HCT116 (cell line): Measurements from ENCODE around the gene ZNF213. TPM values are rescaled to one million over a fixed set of nuclear protein-coding genes. Genes with fewer than 3 reads are reported as not detected.

Experiments used
- ATAC-seq: fragments of 200-7000 bp; cut with Tn5 transposase; 2 replicates; pipeline ENCODE4 v1.9.1; 2020; ENCODE audit warnings: mild to moderate bottlenecking, moderate library complexity
- BruUV-seq: library from RNA; stranded (reverse); fragments of 400-500 nt; replicated peaks from 2 replicates; lab custom pipeline; 2021; lab: Mats Ljungman, UMichigan
- CTCF ChIA-PET: fragments of 300-600 bp; sonication (Branson Sonifier 250); formaldehyde crosslinking; loops from one replicate; lab custom pipeline; 2021; ENCODE audit warnings: antibody characterized with exemption; lab: Charles Lee
- POLR2A ChIA-PET: fragments of 300-600, 350-600 bp; sonication (Branson Sonifier 250); formaldehyde crosslinking; loops from one replicate; lab custom pipeline; 2021; ENCODE audit warnings: antibody characterized with exemption; lab: Charles Lee
- RAD21 ChIA-PET, 2 experiments: fragments of 300-600 bp; sonication (Branson Sonifier 250); formaldehyde crosslinking; loops; one replicate each; lab custom pipeline; 2023; ENCODE audit warnings: low total read pairs in 2 of 2; ENCODE audit not compliant: uncharacterized antibody in 2 of 2, unreplicated experiment in 2 of 2, low non-redundant PET in 1 of 2; lab: Charles Lee
- DNase-seq: peaks from one replicate; pipeline ENCODE4 v3.0.0-alpha.2; 2010; ENCODE audit warnings: low read depth, low spot score
- H2AFZ ChIP-seq: fragments of 200-600 bp; shearing (Covaris generic), sonication (generic); 2 replicates; pipeline ENCODE4 v1.6.1; 2017; ENCODE audit warnings: low read depth, mixed run types, mixed read lengths, antibody characterized with exemption, low read length; ENCODE audit not compliant: poor library complexity, severe bottlenecking
- H3K27ac ChIP-seq: 2 replicates; pipeline ENCODE4 v1.5.1; 2012; ENCODE audit warnings: low read depth, low read length
- H3K27me3 ChIP-seq: fragments of 200-600 bp; sonication (generic); 2 replicates; pipeline ENCODE4 v1.6.1; 2016; ENCODE audit warnings: mixed run types, low read length, mixed read lengths; ENCODE audit not compliant: insufficient read depth
- H3K36me3 ChIP-seq, 2 experiments: fragments of 200-500 bp in 1 of 2; fragments of 200-600 bp in 1 of 2; sonication (Bioruptor generic) in 1 of 2; sonication (generic) in 1 of 2; 2 replicates each; pipeline versions ENCODE4 v1.5.1 to v1.6.1; 2014 to 2016; ENCODE audit warnings: low read length in 2 of 2, inconsistent platforms in 1 of 2, mixed read lengths in 1 of 2, mixed run types in 1 of 2; ENCODE audit not compliant: insufficient read depth in 2 of 2, control insufficient read depth in 1 of 2
- H3K4me1 ChIP-seq, 2 experiments: fragments of 200-600 bp in 1 of 2; sonication (generic) in 1 of 2; 2 replicates each; pipeline versions ENCODE4 v1.5.1 to v1.6.1; 2012 to 2017; ENCODE audit warnings: low read length in 2 of 2, inconsistent platforms in 1 of 2, mild to moderate bottlenecking in 1 of 2, mixed read lengths in 1 of 2, mixed run types in 1 of 2, moderate library complexity in 1 of 2; ENCODE audit not compliant: insufficient read depth in 2 of 2, control insufficient read depth in 1 of 2
- H3K4me2 ChIP-seq: fragments of 200-600 bp; sonication (generic); 2 replicates; pipeline ENCODE4 v1.6.1; 2017; ENCODE audit warnings: mixed run types, low read length, mixed read lengths
- H3K4me3 ChIP-seq, 2 experiments: fragments of 200-600 bp in 1 of 2; sonication (generic) in 1 of 2; replicated peaks in 1 of 2; 2 replicates each; pipeline ENCODE4 v1.5.1; 2011 to 2016; ENCODE audit warnings: low read length in 2 of 2, control low read depth in 1 of 2, low read depth in 1 of 2, mild to moderate bottlenecking in 1 of 2, mixed read lengths in 1 of 2, mixed run types in 1 of 2
- H3K79me2 ChIP-seq: fragments of 200-600 bp; sonication (generic); 2 replicates; pipeline ENCODE4 v1.6.1; 2017; ENCODE audit warnings: mild to moderate bottlenecking, mixed run types, low read length, moderate library complexity, mixed read lengths; ENCODE audit not compliant: insufficient read depth
- H3K9ac ChIP-seq: fragments of 200-600 bp; sonication (generic); 2 replicates; pipeline ENCODE4 v1.6.1; 2016; ENCODE audit warnings: low read length, mixed read lengths
- H3K9me2 ChIP-seq: fragments of 200-600 bp; sonication (generic), shearing (Covaris generic); 2 replicates; pipeline ENCODE4 v1.6.1; 2017; ENCODE audit warnings: mixed run types, mild to moderate bottlenecking, moderate library complexity; ENCODE audit not compliant: insufficient read depth
- H3K9me3 ChIP-seq, 2 experiments: fragments of 200-500 bp in 1 of 2; fragments of 200-600 bp in 1 of 2; sonication (Bioruptor generic) in 1 of 2; sonication (generic) in 1 of 2; 2 replicates each; pipeline ENCODE4 v1.6.1; 2014 to 2017; ENCODE audit warnings: low read length in 2 of 2, mixed read lengths in 2 of 2, inconsistent platforms in 1 of 2, low read depth in 1 of 2, mild to moderate bottlenecking in 1 of 2, mixed run types in 1 of 2, moderate library complexity in 1 of 2; ENCODE audit not compliant: control insufficient read depth in 1 of 2, insufficient read depth in 1 of 2
- H4K20me1 ChIP-seq: fragments of 200-600 bp; sonication (generic), shearing (Covaris generic); 2 replicates; pipeline ENCODE4 v1.6.1; 2017; ENCODE audit warnings: mixed run types, mild to moderate bottlenecking, moderate library complexity; ENCODE audit not compliant: insufficient read depth
- ATF3 ChIP-seq: IDR thresholded peaks from 2 replicates; pipeline ENCODE4 v1.6.1; 2012
- CEBPB ChIP-seq: IDR thresholded peaks from 2 replicates; pipeline ENCODE4 v1.6.1; 2012; ENCODE audit warnings: low read depth
- CTCF ChIP-seq, 3 experiments: fragments of 200-600 bp in 1 of 3; sonication (generic) in 1 of 3; IDR thresholded peaks in 2 of 3; conservative IDR thresholded peaks in 1 of 3; 2 replicates each; pipeline ENCODE4 v1.5.1; 2012 to 2017; ENCODE audit warnings: low read depth in 2 of 3, low read length in 2 of 3, antibody characterized with exemption in 1 of 3, borderline replicate concordance in 1 of 3, control low read depth in 1 of 3, mild to moderate bottlenecking in 1 of 3, mixed read lengths in 1 of 3, mixed run types in 1 of 3, moderate library complexity in 1 of 3; ENCODE audit not compliant: insufficient read depth in 1 of 3
- EZH2phosphoT487 ChIP-seq: fragments of 200-600 bp; IDR thresholded peaks from 2 replicates; pipeline ENCODE4 v1.6.1; 2018; ENCODE audit warnings: antibody characterized with exemption, borderline replicate concordance
- FOSL1 ChIP-seq: IDR thresholded peaks from 2 replicates; pipeline ENCODE4 v1.6.1; 2012; ENCODE audit warnings: low read depth
- intact Hi-C: fragments of 100-400 bp; cut with micrococcal nuclease; formaldehyde crosslinking; loops from 2 replicates; pipeline ENCODE4 v1.10.0; 2022
- total RNA-seq: library from RNA; stranded (reverse); gene quantifications from one replicate; pipeline ENCODE4 v1.2.1, GENCODE V29; 2021; ENCODE audit not compliant: unreplicated experiment
- TF ChIP-seq, protein P1 (sequence below): IDR thresholded peaks from 2 replicates; pipeline ENCODE4 v1.6.1; 2012; ENCODE audit warnings: low read depth

ZNF213 gene
- total RNA-seq, 1 experiment from 2014 or later, result 11.0 TPM

DNA sequence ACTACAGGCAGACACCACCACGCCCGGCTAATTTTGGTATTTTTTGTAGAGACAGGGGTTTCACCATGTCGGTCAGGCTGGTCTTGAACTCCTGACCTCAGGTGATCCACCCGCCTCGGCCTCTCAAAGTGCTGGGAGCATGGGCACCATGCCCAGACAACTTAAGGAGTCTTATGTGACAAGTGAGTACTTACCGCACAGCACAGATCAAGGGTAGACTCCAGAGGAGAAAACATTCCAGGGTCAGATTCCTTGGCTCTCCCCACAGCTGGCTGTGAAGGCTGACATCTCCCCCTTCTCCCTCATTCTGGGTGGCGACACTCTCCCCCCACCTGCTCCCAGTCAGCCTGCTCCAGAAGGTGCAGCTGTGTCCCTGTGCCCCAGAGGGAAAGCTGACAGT lies 46.4 kb upstream of the ZNF213 start (continued):
- TF ChIP-seq FOSL1, result no peak
- no peak for TF ChIP-seq EZH2phosphoT487

- Histone ChIP-seq H3K27me3 (no peaks in the 10 kb centered on the region), H3K9ac (no peak overlapping the region), H3K4me2 (no peak overlapping the region), H3K4me3 (no peak overlapping the region), H3K79me2 (no peaks in the 10 kb centered on the region), H3K4me1 (no peaks in the 10 kb centered on the region), H2AFZ (no peak overlapping the region), H3K36me3 (no peaks in the 10 kb centered on the region)
- ATAC-seq, result no peak
- RAD21 ChIA-PET, result no interaction called here
- POLR2A ChIA-PET, result no interaction called here
- no TSS peak for BruUV-seq
- TF ChIP-seq CEBPB, result no peak
- TF ChIP-seq, all 23 proteins: peak for 0
- CTCF ChIA-PET, result no interaction called here
- no peak for DNase-seq
- Histone ChIP-seq H3K27ac (no peak overlapping the region), H3K9me3 (no peaks in the 10 kb centered on the region), H4K20me1 (no peaks in the 10 kb centered on the region), H3K9me2 (no peaks in the 10 kb centered on the region)
- intact Hi-C loops, result no loop called here
These were observed 45.7 kb upstream of the ZNF213 start for GRCh38 chr16:3088925-3089716.

DNA sequence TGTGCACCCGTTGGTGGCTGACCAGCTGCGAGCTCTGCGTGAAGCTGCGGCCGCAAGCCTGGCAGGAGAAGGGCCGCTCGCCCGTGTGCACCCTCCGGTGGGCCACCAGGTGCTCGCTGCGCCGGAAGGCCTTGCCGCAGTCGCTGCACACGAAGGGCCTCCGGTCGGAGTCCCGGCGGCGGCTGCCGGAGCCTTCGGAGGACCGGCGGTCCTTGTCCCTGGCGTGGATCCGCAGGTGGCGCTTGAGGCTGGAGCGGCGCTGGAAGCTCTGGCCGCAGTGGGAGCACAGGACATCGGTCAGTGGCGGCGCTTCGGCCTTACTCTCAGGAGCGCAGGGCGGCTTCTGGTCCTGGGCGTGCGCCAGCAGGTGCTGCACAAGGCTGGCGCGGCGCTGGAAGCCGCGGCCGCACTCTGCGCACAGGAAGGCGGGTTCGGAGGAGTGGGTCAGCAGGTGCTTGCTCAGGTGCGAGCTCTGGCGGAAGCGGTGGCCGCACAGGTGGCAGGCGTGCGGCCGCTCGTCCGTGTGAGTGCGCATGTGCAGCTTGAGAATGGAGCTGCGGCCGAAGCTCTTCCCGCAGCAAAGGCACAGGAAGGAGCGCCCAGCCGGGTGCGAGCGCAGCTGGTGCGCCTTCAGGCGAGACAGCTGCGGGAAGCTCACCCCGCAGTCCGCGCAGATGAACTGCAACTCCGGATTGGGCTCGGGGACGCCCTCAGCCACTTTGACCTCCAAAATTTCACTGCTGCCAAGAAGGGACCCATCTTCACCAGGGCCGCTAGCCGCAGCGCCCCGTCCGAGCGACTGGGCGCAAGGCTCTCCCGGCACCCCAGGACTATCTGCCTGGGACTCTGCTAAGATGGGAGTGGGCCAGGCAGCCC lies 44.9 kb upstream of the ZNF213 start:
- H3K9me2 ChIP-seq, result no peaks in the 10 kb centered on the region
- TF ChIP-seq FOSL1 (no peak), CTCF (IDR thresholded peaks at IDR 0.05 in 2 of 3, conservative IDR thresholded peaks at IDR 0.05 in 1 of 3; ENCODE audit: borderline replicate concordance in 1 of 3, insufficient read depth in 1 of 3, low read depth in 2 of 3, low read length in 2 of 3) (no peak), ATF3 (no peak)
- TF ChIP-seq, protein P1, sequence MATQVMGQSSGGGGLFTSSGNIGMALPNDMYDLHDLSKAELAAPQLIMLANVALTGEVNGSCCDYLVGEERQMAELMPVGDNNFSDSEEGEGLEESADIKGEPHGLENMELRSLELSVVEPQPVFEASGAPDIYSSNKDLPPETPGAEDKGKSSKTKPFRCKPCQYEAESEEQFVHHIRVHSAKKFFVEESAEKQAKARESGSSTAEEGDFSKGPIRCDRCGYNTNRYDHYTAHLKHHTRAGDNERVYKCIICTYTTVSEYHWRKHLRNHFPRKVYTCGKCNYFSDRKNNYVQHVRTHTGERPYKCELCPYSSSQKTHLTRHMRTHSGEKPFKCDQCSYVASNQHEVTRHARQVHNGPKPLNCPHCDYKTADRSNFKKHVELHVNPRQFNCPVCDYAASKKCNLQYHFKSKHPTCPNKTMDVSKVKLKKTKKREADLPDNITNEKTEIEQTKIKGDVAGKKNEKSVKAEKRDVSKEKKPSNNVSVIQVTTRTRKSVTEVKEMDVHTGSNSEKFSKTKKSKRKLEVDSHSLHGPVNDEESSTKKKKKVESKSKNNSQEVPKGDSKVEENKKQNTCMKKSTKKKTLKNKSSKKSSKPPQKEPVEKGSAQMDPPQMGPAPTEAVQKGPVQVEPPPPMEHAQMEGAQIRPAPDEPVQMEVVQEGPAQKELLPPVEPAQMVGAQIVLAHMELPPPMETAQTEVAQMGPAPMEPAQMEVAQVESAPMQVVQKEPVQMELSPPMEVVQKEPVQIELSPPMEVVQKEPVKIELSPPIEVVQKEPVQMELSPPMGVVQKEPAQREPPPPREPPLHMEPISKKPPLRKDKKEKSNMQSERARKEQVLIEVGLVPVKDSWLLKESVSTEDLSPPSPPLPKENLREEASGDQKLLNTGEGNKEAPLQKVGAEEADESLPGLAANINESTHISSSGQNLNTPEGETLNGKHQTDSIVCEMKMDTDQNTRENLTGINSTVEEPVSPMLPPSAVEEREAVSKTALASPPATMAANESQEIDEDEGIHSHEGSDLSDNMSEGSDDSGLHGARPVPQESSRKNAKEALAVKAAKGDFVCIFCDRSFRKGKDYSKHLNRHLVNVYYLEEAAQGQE, result no peak
- H3K4me1 ChIP-seq, result no peaks in the 10 kb centered on the region
- H3K4me2 ChIP-seq, result no peak overlapping the region
- ChIA-PET RAD21 (no interaction called here), CTCF (no interaction called here), POLR2A (no interaction called here)
- intact Hi-C loops, result no loop called here
- DNase-seq, result no peak
- no peak overlapping the region for H3K27ac ChIP-seq
- no peak overlapping the region for H3K9ac ChIP-seq
- H3K36me3 ChIP-seq, result no peaks in the 10 kb centered on the region
- no peaks in the 10 kb centered on the region for H3K79me2 ChIP-seq
- no peaks in the 10 kb centered on the region for H3K9me3 ChIP-seq
- no TSS peak for BruUV-seq
- H3K27me3 ChIP-seq, result no peaks in the 10 kb centered on the region
- no peaks in the 10 kb centered on the region for H4K20me1 ChIP-seq
- H2AFZ ChIP-seq, result no peak overlapping the region
- no peak overlapping the region for H3K4me3 ChIP-seq
- ATAC-seq, result no peak
